A673 (cell line): ENCODE data around the gene MYO5A.

Experiments used
- CTCF ChIP-seq: fragments of 300-800, 200-600 bp; sonication (generic); conservative IDR thresholded peaks from 2 replicates; pipeline ENCODE4 v1.5.1; 2017; ENCODE audit warnings: low read depth, mild to moderate bottlenecking, antibody characterized with exemption, low read length, moderate library complexity, mixed read lengths
- EZH2 ChIP-seq: fragments of 200-600 bp; sonication (generic); IDR thresholded peaks from 2 replicates; pipeline ENCODE4 v1.6.1; 2017; ENCODE audit warnings: borderline replicate concordance, low read depth, mild to moderate bottlenecking, mixed read lengths, antibody characterized with exemption, low read length; ENCODE audit not compliant: poor library complexity, severe bottlenecking

GRCh38 chr15:52527196-52527910 is 1.3 kb downstream of the MYO5A start:
- TF ChIP-seq CTCF (no peak), EZH2 (no peak)
